WTC11 (cell line): Measurements from ENCODE around the gene SLC7A10. TPM values are rescaled to one million over a fixed set of nuclear protein-coding genes. Genes with fewer than 3 reads are reported as not detected.

Experiments
- ATAC-seq: fragments of 200-7000 bp; cut with Tn5 transposase; 2 replicates; pipeline ENCODE4 v1.10.0; 2021; ENCODE audit warnings: mild to moderate bottlenecking, moderate library complexity
- CTCF ChIA-PET: fragments of 300-600 bp; sonication (Branson Sonifier 250); formaldehyde crosslinking; loops from one replicate; lab custom pipeline; 2021; ENCODE audit warnings: antibody characterized with exemption; lab: Charles Lee
- POLR2A ChIA-PET: fragments of 350-600 bp; sonication (Branson Sonifier 250); formaldehyde crosslinking; loops from one replicate; lab custom pipeline; 2021; ENCODE audit warnings: antibody characterized with exemption; lab: Charles Lee
- DNase-seq: peaks from one replicate; pipeline ENCODE4 v3.0.0; 2021; ENCODE audit warnings: low spot score
- H3K27ac Mint-ChIP-seq: 2 replicates; pipeline ENCODE4 v1.8.0; 2021; ENCODE audit warnings: mixed read lengths
- H3K27me3 Mint-ChIP-seq: 2 replicates; pipeline ENCODE4 v1.8.0; 2021; ENCODE audit warnings: low read depth, mild to moderate bottlenecking, moderate library complexity, mixed read lengths
- H3K36me3 Mint-ChIP-seq: 2 replicates; pipeline ENCODE4 v1.8.0; 2021; ENCODE audit warnings: mixed read lengths
- H3K4me1 Mint-ChIP-seq: 2 replicates; pipeline ENCODE4 v1.8.0; 2022; ENCODE audit warnings: mixed read lengths
- H3K4me3 Mint-ChIP-seq: 2 replicates; pipeline ENCODE4 v1.8.0; 2021; ENCODE audit warnings: mild to moderate bottlenecking, moderate library complexity, mixed read lengths
- H3K9me3 Mint-ChIP-seq: 2 replicates; pipeline ENCODE4 v1.8.0; 2021; ENCODE audit warnings: mixed read lengths
- CBFB ChIP-seq: sonication (generic); formaldehyde crosslinking; IDR thresholded peaks from 2 replicates; pipeline ENCODE4 v1.8.1; 2022; ENCODE audit warnings: mild to moderate bottlenecking, low read depth, missing genetic modification reagents
- CREM ChIP-seq: sonication (generic); formaldehyde crosslinking; IDR thresholded peaks from 2 replicates; pipeline ENCODE4 v1.8.1; 2022; ENCODE audit warnings: mild to moderate bottlenecking, missing genetic modification reagents, moderate library complexity
- ELF4 ChIP-seq: sonication (generic); formaldehyde crosslinking; IDR thresholded peaks from 2 replicates; pipeline ENCODE4 v1.8.1; 2022; ENCODE audit warnings: low read depth, mild to moderate bottlenecking, moderate library complexity, missing genetic modification reagents
- GABPB1 ChIP-seq: sonication (generic); formaldehyde crosslinking; IDR thresholded peaks from 2 replicates; pipeline ENCODE4 v1.8.1; 2023; ENCODE audit warnings: mild to moderate bottlenecking, missing genetic modification reagents
- NFATC4 ChIP-seq: fragments of 250-450 bp; sonication (Bioruptor Pico); IDR thresholded peaks from 2 replicates; pipeline ENCODE4 v1.9.0; 2021; ENCODE audit warnings: mild to moderate bottlenecking
- NFYB ChIP-seq: sonication (generic); formaldehyde crosslinking; conservative IDR thresholded peaks from 2 replicates; pipeline ENCODE4 v1.8.0; 2022; ENCODE audit warnings: low read depth, missing genetic modification reagents
- NR1H2 ChIP-seq: sonication (generic); formaldehyde crosslinking; IDR thresholded peaks from 2 replicates; pipeline ENCODE4 v1.9.0; 2021; ENCODE audit warnings: mild to moderate bottlenecking, moderate library complexity, missing genetic modification reagents
- PRRX2 ChIP-seq: fragments of 250-450 bp; sonication (Bioruptor Pico); IDR thresholded peaks from 2 replicates; pipeline ENCODE4 v1.8.0; 2021; ENCODE audit warnings: mild to moderate bottlenecking
- RORB ChIP-seq: fragments of 250-450 bp; sonication (Bioruptor Pico); IDR thresholded peaks from 2 replicates; pipeline ENCODE4 v1.9.0; 2021; ENCODE audit warnings: mild to moderate bottlenecking
- SMAD3 ChIP-seq: sonication (generic); formaldehyde crosslinking; IDR thresholded peaks from 2 replicates; pipeline ENCODE4 v1.8.0; 2022; ENCODE audit warnings: missing genetic modification reagents, mild to moderate bottlenecking, borderline replicate concordance
- SMAD4 ChIP-seq: sonication (generic); formaldehyde crosslinking; IDR thresholded peaks from 2 replicates; pipeline ENCODE4 v1.8.0; 2022; ENCODE audit warnings: mild to moderate bottlenecking, missing genetic modification reagents
- TCF7 ChIP-seq: sonication (generic); formaldehyde crosslinking; IDR thresholded peaks from 2 replicates; pipeline ENCODE4 v1.8.0; 2022; ENCODE audit warnings: mild to moderate bottlenecking, low read depth, missing genetic modification reagents, moderate library complexity
- TEAD4 ChIP-seq: sonication (generic); formaldehyde crosslinking; IDR thresholded peaks from 2 replicates; pipeline ENCODE4 v1.8.0; 2022; ENCODE audit warnings: mild to moderate bottlenecking, missing genetic modification reagents
- ZNF317 ChIP-seq: sonication (generic); formaldehyde crosslinking; IDR thresholded peaks from 2 replicates; pipeline ENCODE4 v1.8.1; 2023; ENCODE audit warnings: low read depth, mild to moderate bottlenecking, moderate library complexity, missing genetic modification reagents, borderline replicate concordance
- ZNF423 ChIP-seq: fragments of 250-450 bp; sonication (Bioruptor Pico); IDR thresholded peaks from 2 replicates; pipeline ENCODE4 v2.1.2; 2022; ENCODE audit warnings: mild to moderate bottlenecking, moderate library complexity
- ZNF671 ChIP-seq: fragments of 250-450 bp; sonication (Bioruptor Pico); IDR thresholded peaks from 2 replicates; pipeline ENCODE4 v1.8.0; 2021; ENCODE audit warnings: mild to moderate bottlenecking
- total RNA-seq: library from RNA; stranded (reverse); gene quantifications from 3 replicates; pipeline ENCODE4 v1.2.3, GENCODE V29; 2021
- TF ChIP-seq, protein P1 (sequence below): fragments of 250-450 bp; sonication (Bioruptor Pico); IDR thresholded peaks from 2 replicates; pipeline ENCODE4 v1.9.0; 2021; ENCODE audit warnings: mild to moderate bottlenecking, borderline replicate concordance
- TF ChIP-seq, protein P2 (sequence below): sonication (generic); formaldehyde crosslinking; IDR thresholded peaks from 2 replicates; pipeline ENCODE4 v1.8.0; 2022; ENCODE audit warnings: mild to moderate bottlenecking, missing genetic modification reagents
- TF ChIP-seq, protein P3 (sequence below): sonication (generic); formaldehyde crosslinking; IDR thresholded peaks from 2 replicates; pipeline ENCODE4 v1.8.1; 2022; ENCODE audit warnings: mild to moderate bottlenecking, missing genetic modification reagents, moderate library complexity, borderline replicate concordance
- TF ChIP-seq, protein P4 (sequence below): sonication (generic); formaldehyde crosslinking; IDR thresholded peaks from 2 replicates; pipeline ENCODE4 v1.8.1; 2022; ENCODE audit warnings: mild to moderate bottlenecking, moderate library complexity, missing genetic modification reagents
- TF ChIP-seq, protein P5 (sequence below): sonication (generic); formaldehyde crosslinking; IDR thresholded peaks from 2 replicates; pipeline ENCODE4 v1.8.1; 2022; ENCODE audit warnings: missing genetic modification reagents, borderline replicate concordance
- TF ChIP-seq, protein P6 (sequence below): fragments of 200-600 bp; IDR thresholded peaks from 2 replicates; pipeline ENCODE4 v1.8.0; 2022; ENCODE audit warnings: antibody characterized with exemption

SLC7A10 gene
- total RNA-seq, 1 experiment from 2014 or later: 4.2 TPM

DNA sequence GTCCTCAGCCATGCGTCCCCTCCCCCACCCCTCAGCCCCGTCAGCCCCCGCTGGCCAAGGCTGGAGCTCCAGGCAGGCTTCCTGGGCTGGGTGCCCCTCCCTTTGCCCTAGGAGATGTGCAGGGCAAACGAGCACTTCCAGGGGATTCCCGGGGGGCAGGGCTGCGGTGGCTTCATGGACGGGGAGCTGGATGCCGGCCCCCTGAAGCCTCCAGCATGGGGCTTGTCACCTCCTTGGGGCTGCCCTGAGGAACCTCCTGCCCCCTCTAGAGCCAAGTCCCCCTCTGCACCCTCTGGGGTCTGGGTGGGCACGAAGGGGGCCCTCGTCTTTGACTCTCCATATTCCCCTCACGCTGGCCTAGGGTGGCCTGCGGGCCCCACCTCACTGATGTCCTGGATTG is 25.4 kb upstream of the SLC7A10 start (continued):
- TF ChIP-seq, protein P1, sequence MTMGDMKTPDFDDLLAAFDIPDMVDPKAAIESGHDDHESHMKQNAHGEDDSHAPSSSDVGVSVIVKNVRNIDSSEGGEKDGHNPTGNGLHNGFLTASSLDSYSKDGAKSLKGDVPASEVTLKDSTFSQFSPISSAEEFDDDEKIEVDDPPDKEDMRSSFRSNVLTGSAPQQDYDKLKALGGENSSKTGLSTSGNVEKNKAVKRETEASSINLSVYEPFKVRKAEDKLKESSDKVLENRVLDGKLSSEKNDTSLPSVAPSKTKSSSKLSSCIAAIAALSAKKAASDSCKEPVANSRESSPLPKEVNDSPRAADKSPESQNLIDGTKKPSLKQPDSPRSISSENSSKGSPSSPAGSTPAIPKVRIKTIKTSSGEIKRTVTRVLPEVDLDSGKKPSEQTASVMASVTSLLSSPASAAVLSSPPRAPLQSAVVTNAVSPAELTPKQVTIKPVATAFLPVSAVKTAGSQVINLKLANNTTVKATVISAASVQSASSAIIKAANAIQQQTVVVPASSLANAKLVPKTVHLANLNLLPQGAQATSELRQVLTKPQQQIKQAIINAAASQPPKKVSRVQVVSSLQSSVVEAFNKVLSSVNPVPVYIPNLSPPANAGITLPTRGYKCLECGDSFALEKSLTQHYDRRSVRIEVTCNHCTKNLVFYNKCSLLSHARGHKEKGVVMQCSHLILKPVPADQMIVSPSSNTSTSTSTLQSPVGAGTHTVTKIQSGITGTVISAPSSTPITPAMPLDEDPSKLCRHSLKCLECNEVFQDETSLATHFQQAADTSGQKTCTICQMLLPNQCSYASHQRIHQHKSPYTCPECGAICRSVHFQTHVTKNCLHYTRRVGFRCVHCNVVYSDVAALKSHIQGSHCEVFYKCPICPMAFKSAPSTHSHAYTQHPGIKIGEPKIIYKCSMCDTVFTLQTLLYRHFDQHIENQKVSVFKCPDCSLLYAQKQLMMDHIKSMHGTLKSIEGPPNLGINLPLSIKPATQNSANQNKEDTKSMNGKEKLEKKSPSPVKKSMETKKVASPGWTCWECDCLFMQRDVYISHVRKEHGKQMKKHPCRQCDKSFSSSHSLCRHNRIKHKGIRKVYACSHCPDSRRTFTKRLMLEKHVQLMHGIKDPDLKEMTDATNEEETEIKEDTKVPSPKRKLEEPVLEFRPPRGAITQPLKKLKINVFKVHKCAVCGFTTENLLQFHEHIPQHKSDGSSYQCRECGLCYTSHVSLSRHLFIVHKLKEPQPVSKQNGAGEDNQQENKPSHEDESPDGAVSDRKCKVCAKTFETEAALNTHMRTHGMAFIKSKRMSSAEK: no peak
- TF ChIP-seq, protein P2, sequence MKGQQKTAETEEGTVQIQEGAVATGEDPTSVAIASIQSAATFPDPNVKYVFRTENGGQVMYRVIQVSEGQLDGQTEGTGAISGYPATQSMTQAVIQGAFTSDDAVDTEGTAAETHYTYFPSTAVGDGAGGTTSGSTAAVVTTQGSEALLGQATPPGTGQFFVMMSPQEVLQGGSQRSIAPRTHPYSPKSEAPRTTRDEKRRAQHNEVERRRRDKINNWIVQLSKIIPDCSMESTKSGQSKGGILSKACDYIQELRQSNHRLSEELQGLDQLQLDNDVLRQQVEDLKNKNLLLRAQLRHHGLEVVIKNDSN (CRISPR knock-in tag): no peak

DNA sequence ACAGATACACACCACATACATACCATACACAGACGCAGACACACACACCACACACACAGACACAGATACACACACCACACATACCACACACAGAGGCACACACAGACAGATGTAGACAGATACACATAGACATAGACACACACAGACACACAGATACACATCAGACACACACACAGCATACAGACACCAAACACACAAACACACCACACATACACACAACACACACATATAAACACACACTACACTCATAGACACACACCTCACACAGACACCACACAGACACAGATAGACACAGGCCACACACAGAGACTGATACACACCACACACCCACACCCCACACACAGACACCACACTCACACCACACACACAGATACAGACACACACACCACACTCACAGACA is 24.9 kb upstream of the SLC7A10 start:
- no peak for TF ChIP-seq SMAD3
- TF ChIP-seq TCF7 (CRISPR knock-in tag): no peak
- no peak for TF ChIP-seq ZNF423 (CRISPR knock-in tag)
- no peak for TF ChIP-seq CREM (CRISPR knock-in tag)
- no peak for TF ChIP-seq NR1H2
- TF ChIP-seq CBFB (CRISPR knock-in tag): no peak
- TF ChIP-seq NFYB (CRISPR knock-in tag): no peak
- TF ChIP-seq, protein P3, sequence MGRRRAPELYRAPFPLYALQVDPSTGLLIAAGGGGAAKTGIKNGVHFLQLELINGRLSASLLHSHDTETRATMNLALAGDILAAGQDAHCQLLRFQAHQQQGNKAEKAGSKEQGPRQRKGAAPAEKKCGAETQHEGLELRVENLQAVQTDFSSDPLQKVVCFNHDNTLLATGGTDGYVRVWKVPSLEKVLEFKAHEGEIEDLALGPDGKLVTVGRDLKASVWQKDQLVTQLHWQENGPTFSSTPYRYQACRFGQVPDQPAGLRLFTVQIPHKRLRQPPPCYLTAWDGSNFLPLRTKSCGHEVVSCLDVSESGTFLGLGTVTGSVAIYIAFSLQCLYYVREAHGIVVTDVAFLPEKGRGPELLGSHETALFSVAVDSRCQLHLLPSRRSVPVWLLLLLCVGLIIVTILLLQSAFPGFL (CRISPR knock-in tag): no peak
- TF ChIP-seq, protein P4, sequence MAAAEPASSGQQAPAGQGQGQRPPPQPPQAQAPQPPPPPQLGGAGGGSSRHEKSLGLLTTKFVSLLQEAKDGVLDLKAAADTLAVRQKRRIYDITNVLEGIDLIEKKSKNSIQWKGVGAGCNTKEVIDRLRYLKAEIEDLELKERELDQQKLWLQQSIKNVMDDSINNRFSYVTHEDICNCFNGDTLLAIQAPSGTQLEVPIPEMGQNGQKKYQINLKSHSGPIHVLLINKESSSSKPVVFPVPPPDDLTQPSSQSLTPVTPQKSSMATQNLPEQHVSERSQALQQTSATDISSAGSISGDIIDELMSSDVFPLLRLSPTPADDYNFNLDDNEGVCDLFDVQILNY (CRISPR knock-in tag): no peak
- no peak for TF ChIP-seq SMAD4 (CRISPR knock-in tag)
- TF ChIP-seq, protein P2 (CRISPR knock-in tag): no peak
- no peak for TF ChIP-seq NFATC4
- Mint-ChIP-seq H3K4me1 (0 out of 2 replicates have a peak, but pooled peaks cover 3% of the 10 kb centered on the region), H3K36me3 (peaks cover 3% of the 10 kb centered on the region; the same call in 1 of the 2 replicates), H3K9me3 (peaks cover 4% of the 10 kb centered on the region), H3K4me3 (no peak overlapping the region), H3K27me3 (0 out of 2 replicates have a peak, but pooled peaks cover under 1% of the 10 kb centered on the region), H3K27ac (no peak overlapping the region)
- ChIA-PET POLR2A (no interaction called here), CTCF (no interaction called here)
- DNase-seq (no peak), ATAC-seq (no peak)

DNA sequence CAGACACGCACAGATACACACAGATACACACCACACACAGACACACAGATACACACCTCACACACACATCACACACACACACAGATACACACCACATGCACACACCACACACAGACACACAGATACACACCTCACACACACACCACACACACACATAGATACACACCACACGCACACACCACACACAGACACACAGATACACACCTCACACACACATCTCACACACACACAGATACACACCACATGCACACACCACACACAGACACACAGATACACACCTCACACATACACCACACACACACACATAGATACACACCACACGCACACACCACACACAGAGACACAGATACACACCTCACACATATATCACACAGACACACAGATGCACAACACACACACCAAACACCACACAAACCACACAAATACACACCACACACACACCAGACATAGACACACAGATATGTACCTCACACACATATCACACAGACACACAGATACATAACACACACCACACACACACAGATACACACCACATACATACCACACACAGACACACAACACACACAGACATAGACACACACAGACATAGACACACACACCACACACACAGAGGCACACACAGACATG is 24.2 kb upstream of the SLC7A10 start:
- ChIA-PET CTCF (interaction anchor here (0.7 to 1.1 kb wide), 4 partner anchors 11 to 148 kb away, joined by 3 to 6 read pairs (median 4); no protein-coding TSS in a partner anchor), POLR2A (no interaction called here)
- no peak overlapping the region for H3K27ac Mint-ChIP-seq
- 0 out of 2 replicates have a peak, but pooled peaks cover 2% of the 10 kb centered on the region for H3K27me3 Mint-ChIP-seq
- H3K4me1 Mint-ChIP-seq: 0 out of 2 replicates have a peak, but pooled peaks cover 3% of the 10 kb centered on the region
- no peak for DNase-seq
- peaks cover 9% of the 10 kb centered on the region for H3K9me3 Mint-ChIP-seq
- ATAC-seq: no peak
- H3K36me3 Mint-ChIP-seq: peaks cover 7% of the 10 kb centered on the region
- H3K4me3 Mint-ChIP-seq: no peak overlapping the region
- no peak for TF ChIP-seq PRRX2 (CRISPR knock-in tag)
- TF ChIP-seq ELF4 (CRISPR knock-in tag): no peak
- no peak for TF ChIP-seq TEAD4 (CRISPR knock-in tag)
- no peak for TF ChIP-seq ZNF671 (CRISPR knock-in tag)
- no peak for TF ChIP-seq RORB
- TF ChIP-seq, protein P5, sequence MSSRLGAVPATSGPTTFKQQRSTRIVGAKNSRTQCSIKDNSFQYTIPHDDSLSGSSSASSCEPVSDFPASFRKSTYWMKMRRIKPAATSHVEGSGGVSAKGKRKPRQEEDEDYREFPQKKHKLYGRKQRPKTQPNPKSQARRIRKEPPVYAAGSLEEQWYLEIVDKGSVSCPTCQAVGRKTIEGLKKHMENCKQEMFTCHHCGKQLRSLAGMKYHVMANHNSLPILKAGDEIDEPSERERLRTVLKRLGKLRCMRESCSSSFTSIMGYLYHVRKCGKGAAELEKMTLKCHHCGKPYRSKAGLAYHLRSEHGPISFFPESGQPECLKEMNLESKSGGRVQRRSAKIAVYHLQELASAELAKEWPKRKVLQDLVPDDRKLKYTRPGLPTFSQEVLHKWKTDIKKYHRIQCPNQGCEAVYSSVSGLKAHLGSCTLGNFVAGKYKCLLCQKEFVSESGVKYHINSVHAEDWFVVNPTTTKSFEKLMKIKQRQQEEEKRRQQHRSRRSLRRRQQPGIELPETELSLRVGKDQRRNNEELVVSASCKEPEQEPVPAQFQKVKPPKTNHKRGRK (CRISPR knock-in tag): no peak
- no peak for TF ChIP-seq GABPB1 (CRISPR knock-in tag)
- TF ChIP-seq, protein P6, sequence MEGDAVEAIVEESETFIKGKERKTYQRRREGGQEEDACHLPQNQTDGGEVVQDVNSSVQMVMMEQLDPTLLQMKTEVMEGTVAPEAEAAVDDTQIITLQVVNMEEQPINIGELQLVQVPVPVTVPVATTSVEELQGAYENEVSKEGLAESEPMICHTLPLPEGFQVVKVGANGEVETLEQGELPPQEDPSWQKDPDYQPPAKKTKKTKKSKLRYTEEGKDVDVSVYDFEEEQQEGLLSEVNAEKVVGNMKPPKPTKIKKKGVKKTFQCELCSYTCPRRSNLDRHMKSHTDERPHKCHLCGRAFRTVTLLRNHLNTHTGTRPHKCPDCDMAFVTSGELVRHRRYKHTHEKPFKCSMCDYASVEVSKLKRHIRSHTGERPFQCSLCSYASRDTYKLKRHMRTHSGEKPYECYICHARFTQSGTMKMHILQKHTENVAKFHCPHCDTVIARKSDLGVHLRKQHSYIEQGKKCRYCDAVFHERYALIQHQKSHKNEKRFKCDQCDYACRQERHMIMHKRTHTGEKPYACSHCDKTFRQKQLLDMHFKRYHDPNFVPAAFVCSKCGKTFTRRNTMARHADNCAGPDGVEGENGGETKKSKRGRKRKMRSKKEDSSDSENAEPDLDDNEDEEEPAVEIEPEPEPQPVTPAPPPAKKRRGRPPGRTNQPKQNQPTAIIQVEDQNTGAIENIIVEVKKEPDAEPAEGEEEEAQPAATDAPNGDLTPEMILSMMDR: no peak
- no peak for TF ChIP-seq ZNF317 (CRISPR knock-in tag)
- TF ChIP-seq NFATC4: no peak
